GM19240 (cell line): ENCODE results near the gene KCNH1.

Source experiments
- DNase-seq: peaks from one replicate; pipeline ENCODE4 v3.0.0; 2011; ENCODE audit warnings: low spot score; ENCODE audit not compliant: insufficient read length

KCNH1 gene

GRCh38 chr1:210757677-210758076, 376.3 kb downstream of the KCNH1 start:
- DNase-seq = no peak

- DNase-seq = no peak
Observed at GRCh38 chr1:210755991-210756659, 377.8 kb downstream of the KCNH1 start.

GRCh38 chr1:210754878-210755665, 378.9 kb downstream of the KCNH1 start:
- DNase-seq = no peak

- no peak for DNase-seq
Observed at GRCh38 chr1:210751911-210752310, 382.0 kb downstream of the KCNH1 start.

- DNase-seq = no peak
Observed at GRCh38 chr1:210750468-210750867, 383.5 kb downstream of the KCNH1 start.

- DNase-seq = no peak
Observed at GRCh38 chr1:210748796-210749195, 385.2 kb downstream of the KCNH1 start.

- no peak for DNase-seq
Observed at GRCh38 chr1:210747890-210748289, 386.1 kb downstream of the KCNH1 start.

- DNase-seq = no peak
Observed at GRCh38 chr1:210747112-210747511, 386.8 kb downstream of the KCNH1 start.

- DNase-seq = no peak
Observed at GRCh38 chr1:210746024-210746731, 387.8 kb downstream of the KCNH1 start.

- DNase-seq = no peak
Observed at GRCh38 chr1:210743038-210743437, 390.9 kb downstream of the KCNH1 start.

GRCh38 chr1:210741564-210741963, 392.4 kb downstream of the KCNH1 start:
- no peak for DNase-seq

GRCh38 chr1:210739627-210740026, 394.3 kb downstream of the KCNH1 start:
- DNase-seq = no peak

GRCh38 chr1:210738256-210738655, 395.7 kb downstream of the KCNH1 start:
- DNase-seq = no peak

GRCh38 chr1:210736713-210737112, 397.2 kb downstream of the KCNH1 start:
- no peak for DNase-seq

GRCh38 chr1:210731597-210731996, 402.4 kb downstream of the KCNH1 start:
- no peak for DNase-seq

- no peak for DNase-seq
Observed at GRCh38 chr1:210731193-210731592, 402.8 kb downstream of the KCNH1 start.

GRCh38 chr1:210730023-210730422, 403.9 kb downstream of the KCNH1 start:
- no peak for DNase-seq

GRCh38 chr1:210728437-210729149, 405.4 kb downstream of the KCNH1 start:
- DNase-seq = no peak

- DNase-seq = no peak
Observed at GRCh38 chr1:210727709-210728108, 406.2 kb downstream of the KCNH1 start.

- no peak for DNase-seq
Observed at GRCh38 chr1:210726621-210727020, 407.3 kb downstream of the KCNH1 start.

- no peak for DNase-seq
Observed at GRCh38 chr1:210724768-210725167, 409.2 kb downstream of the KCNH1 start.

- no peak for DNase-seq
Observed at GRCh38 chr1:210723646-210724045, 410.3 kb downstream of the KCNH1 start.
